ENCODE data around the gene TSNAXIP1.

The TSNAXIP1 gene

GRCh38 chr16:67842509-67843342 is 36.0 kb downstream of the TSNAXIP1 start:
- peak; percentile 46 for DNase-seq (ENCODE audit: low read depth)
- peak overlapping the region; percentile 92 for H3K4me3 ChIP-seq (ENCODE audit: low read length)
- TF ChIP-seq CTCF (IDR thresholded peaks at IDR 0.05; ENCODE audit: insufficient read depth, low read depth, low read length, missing control alignments), result peak; percentile 31

DNA sequence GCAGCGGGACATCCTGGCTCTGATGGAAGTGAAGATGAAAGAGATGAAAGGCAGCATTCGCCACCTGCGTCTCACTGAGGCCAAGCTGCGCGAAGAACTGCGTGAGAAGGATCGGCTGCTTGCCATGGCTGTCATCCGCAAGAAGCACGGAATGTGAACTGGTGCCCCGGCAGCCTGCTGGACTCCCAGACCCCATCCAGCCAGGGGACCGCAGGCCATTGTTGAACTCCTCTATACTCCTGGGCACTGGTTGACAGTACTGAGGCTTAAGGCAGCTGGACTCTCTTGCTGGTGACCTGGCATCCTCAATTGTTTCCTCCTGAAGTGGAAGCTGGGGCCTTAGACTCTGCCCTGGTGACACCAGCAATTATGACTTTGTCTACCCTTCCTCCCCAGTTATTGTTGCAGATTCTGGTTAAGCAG is 36.7 kb downstream of the TSNAXIP1 start:
- no peak for DNase-seq (ENCODE audit: low read depth)
- no peak for TF ChIP-seq CTCF (IDR thresholded peaks at IDR 0.05; ENCODE audit: insufficient read depth, low read depth, low read length, missing control alignments)
- H3K4me3 ChIP-seq (ENCODE audit: low read length), result peak overlapping the region; percentile 92

DNA sequence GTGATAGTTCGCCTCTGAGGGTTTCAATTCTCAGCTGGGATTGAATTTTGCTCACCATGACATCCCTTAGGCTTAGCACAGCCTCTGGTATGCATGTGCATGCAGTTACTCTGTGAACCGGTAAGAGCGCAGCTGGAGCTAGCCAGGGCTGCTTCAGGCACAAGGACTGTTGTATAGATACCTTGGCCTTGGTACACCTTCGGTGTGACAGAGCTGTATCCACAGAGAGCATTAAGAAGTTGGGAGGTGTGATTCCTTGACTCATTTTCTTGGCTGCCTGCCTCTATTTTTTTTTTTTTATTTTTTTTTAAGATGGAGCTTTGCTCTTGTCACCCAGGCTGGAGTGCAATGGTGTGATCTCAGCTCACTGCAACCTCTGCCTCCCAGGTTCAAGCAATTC is 37.8 kb downstream of the TSNAXIP1 start:
- peak; percentile 83 for DNase-seq (ENCODE audit: low read depth)
- peak; percentile 37 for TF ChIP-seq CTCF (IDR thresholded peaks at IDR 0.05; ENCODE audit: insufficient read depth, low read depth, low read length, missing control alignments)
- no peak overlapping the region for H3K4me3 ChIP-seq (ENCODE audit: low read length)

GRCh38 chr16:67845291-67846062 is 38.8 kb downstream of the TSNAXIP1 start:
- H3K4me3 ChIP-seq (ENCODE audit: low read length), result peak overlapping the region; percentile 74
- DNase-seq (ENCODE audit: low read depth), result no peak
- TF ChIP-seq CTCF (IDR thresholded peaks at IDR 0.05; ENCODE audit: insufficient read depth, low read depth, low read length, missing control alignments), result no peak

GRCh38 chr16:67846063-67846319 is 39.3 kb downstream of the TSNAXIP1 start:
- TF ChIP-seq CTCF (IDR thresholded peaks at IDR 0.05; ENCODE audit: insufficient read depth, low read depth, low read length, missing control alignments), result no peak
- DNase-seq (ENCODE audit: low read depth), result no peak
- H3K4me3 ChIP-seq (ENCODE audit: low read length), result peak overlapping the region; percentile 74

- DNase-seq (ENCODE audit: low read depth), result peak; percentile 94
- peak within 1 kb of the TSS; percentile 74 for H3K4me3 ChIP-seq (ENCODE audit: low read length)
- no peak for TF ChIP-seq CTCF (IDR thresholded peaks at IDR 0.05; ENCODE audit: insufficient read depth, low read depth, low read length, missing control alignments)
These were observed 39.8 kb downstream of the TSNAXIP1 start, which contains the start of gene NUTF2 for GRCh38 chr16:67846320-67847063. Gene NUTF2 (plus strand): TSS chr16:67846933. CDS start chr16:67865131, 18,198 bp downstream.

Measured in epithelial cell of esophagus (primary cell).